Measurements from ENCODE around the gene FOXJ3.

FOXJ3 gene

GRCh38 chr1:42145389-42145716, 189.7 kb downstream of the FOXJ3 start:
- H3K36me3 ChIP-seq (ENCODE audit: low read length) = no peaks in the 10 kb centered on the region
- H3K9me2 ChIP-seq (replicated peaks; ENCODE audit: insufficient read depth, low read length) = no peaks in the 10 kb centered on the region
- no peaks in the 10 kb centered on the region for H3K27me3 ChIP-seq (ENCODE audit: low read length)
- H2AFZ ChIP-seq (ENCODE audit: low read depth, low read length, severe bottlenecking) = no peak overlapping the region
- no peak overlapping the region for H3K27ac ChIP-seq (ENCODE audit: low read depth, low read length)
- H4K20me1 ChIP-seq (ENCODE audit: low read depth, low read length) = no peaks in the 10 kb centered on the region
- no peak overlapping the region for H3K4me2 ChIP-seq (ENCODE audit: low read depth, low read length, poor library complexity, severe bottlenecking)
- no peak overlapping the region for H3K4me3 ChIP-seq (ENCODE audit: insufficient read depth, low read length, poor library complexity, severe bottlenecking)
- H3F3A ChIP-seq (ENCODE audit: insufficient read depth) = no peaks in the 10 kb centered on the region
- H3K9me3 ChIP-seq (ENCODE audit: insufficient read depth, low read length) = no peaks in the 10 kb centered on the region
- no peaks in the 10 kb centered on the region for H3K79me2 ChIP-seq (ENCODE audit: insufficient read depth, low read length)
- no peak for TF ChIP-seq CTCF (IDR thresholded peaks at IDR 0.05; ENCODE audit: insufficient read depth, low read length, poor library complexity, severe bottlenecking)
- TF ChIP-seq EZH2phosphoT487 (conservative IDR thresholded peaks at IDR 0.05; ENCODE audit: low read length) = no peak
- H3K9ac ChIP-seq (ENCODE audit: low read length) = no peak overlapping the region

GRCh38 chr1:42144711-42145388, 190.2 kb downstream of the FOXJ3 start:
- H3K79me2 ChIP-seq (ENCODE audit: insufficient read depth, low read length) = no peaks in the 10 kb centered on the region
- no peaks in the 10 kb centered on the region for H3K9me2 ChIP-seq (replicated peaks; ENCODE audit: insufficient read depth, low read length)
- no peak overlapping the region for H3K4me3 ChIP-seq (ENCODE audit: insufficient read depth, low read length, poor library complexity, severe bottlenecking)
- TF ChIP-seq EZH2phosphoT487 (conservative IDR thresholded peaks at IDR 0.05; ENCODE audit: low read length) = no peak
- no peak for TF ChIP-seq CTCF (IDR thresholded peaks at IDR 0.05; ENCODE audit: insufficient read depth, low read length, poor library complexity, severe bottlenecking)
- no peak overlapping the region for H3K4me2 ChIP-seq (ENCODE audit: low read depth, low read length, poor library complexity, severe bottlenecking)
- H3K36me3 ChIP-seq (ENCODE audit: low read length) = no peaks in the 10 kb centered on the region
- H3K27ac ChIP-seq (ENCODE audit: low read depth, low read length) = no peak overlapping the region
- H3F3A ChIP-seq (ENCODE audit: insufficient read depth) = no peaks in the 10 kb centered on the region
- no peaks in the 10 kb centered on the region for H3K9me3 ChIP-seq (ENCODE audit: insufficient read depth, low read length)
- no peaks in the 10 kb centered on the region for H3K27me3 ChIP-seq (ENCODE audit: low read length)
- no peak overlapping the region for H2AFZ ChIP-seq (ENCODE audit: low read depth, low read length, severe bottlenecking)
- no peak overlapping the region for H3K9ac ChIP-seq (ENCODE audit: low read length)
- H4K20me1 ChIP-seq (ENCODE audit: low read depth, low read length) = no peaks in the 10 kb centered on the region

- H3K4me3 ChIP-seq (ENCODE audit: insufficient read depth, low read length, poor library complexity, severe bottlenecking) = no peak overlapping the region
- H3F3A ChIP-seq (ENCODE audit: insufficient read depth) = no peaks in the 10 kb centered on the region
- no peak overlapping the region for H2AFZ ChIP-seq (ENCODE audit: low read depth, low read length, severe bottlenecking)
These were observed 190.9 kb downstream of the FOXJ3 start for GRCh38 chr1:42143896-42144710.

More at GRCh38 chr1:42143896-42144710, 190.9 kb downstream of the FOXJ3 start:
- no peaks in the 10 kb centered on the region for H3K9me3 ChIP-seq (ENCODE audit: insufficient read depth, low read length)
- H3K79me2 ChIP-seq (ENCODE audit: insufficient read depth, low read length) = no peaks in the 10 kb centered on the region
- no peaks in the 10 kb centered on the region for H3K9me2 ChIP-seq (replicated peaks; ENCODE audit: insufficient read depth, low read length)
- H3K9ac ChIP-seq (ENCODE audit: low read length) = no peak overlapping the region
- no peaks in the 10 kb centered on the region for H3K36me3 ChIP-seq (ENCODE audit: low read length)
- H3K27me3 ChIP-seq (ENCODE audit: low read length) = no peaks in the 10 kb centered on the region
- H4K20me1 ChIP-seq (ENCODE audit: low read depth, low read length) = no peaks in the 10 kb centered on the region
- no peak overlapping the region for H3K27ac ChIP-seq (ENCODE audit: low read depth, low read length)
- no peak overlapping the region for H3K4me2 ChIP-seq (ENCODE audit: low read depth, low read length, poor library complexity, severe bottlenecking)
- no peak for TF ChIP-seq EZH2phosphoT487 (conservative IDR thresholded peaks at IDR 0.05; ENCODE audit: low read length)
- TF ChIP-seq CTCF (IDR thresholded peaks at IDR 0.05; ENCODE audit: insufficient read depth, low read length, poor library complexity, severe bottlenecking) = no peak

All from SU-DHL-6 (cell line).